ENCODE results near the gene POLR2L. TPM values are rescaled to one million over a fixed set of nuclear protein-coding genes. Genes with fewer than 3 reads are reported as not detected.

Gene POLR2L
- total and polyA plus RNA-seq, 5 donors from 2014 or later = 43.1 to 101 (median 74.3) TPM

DNA sequence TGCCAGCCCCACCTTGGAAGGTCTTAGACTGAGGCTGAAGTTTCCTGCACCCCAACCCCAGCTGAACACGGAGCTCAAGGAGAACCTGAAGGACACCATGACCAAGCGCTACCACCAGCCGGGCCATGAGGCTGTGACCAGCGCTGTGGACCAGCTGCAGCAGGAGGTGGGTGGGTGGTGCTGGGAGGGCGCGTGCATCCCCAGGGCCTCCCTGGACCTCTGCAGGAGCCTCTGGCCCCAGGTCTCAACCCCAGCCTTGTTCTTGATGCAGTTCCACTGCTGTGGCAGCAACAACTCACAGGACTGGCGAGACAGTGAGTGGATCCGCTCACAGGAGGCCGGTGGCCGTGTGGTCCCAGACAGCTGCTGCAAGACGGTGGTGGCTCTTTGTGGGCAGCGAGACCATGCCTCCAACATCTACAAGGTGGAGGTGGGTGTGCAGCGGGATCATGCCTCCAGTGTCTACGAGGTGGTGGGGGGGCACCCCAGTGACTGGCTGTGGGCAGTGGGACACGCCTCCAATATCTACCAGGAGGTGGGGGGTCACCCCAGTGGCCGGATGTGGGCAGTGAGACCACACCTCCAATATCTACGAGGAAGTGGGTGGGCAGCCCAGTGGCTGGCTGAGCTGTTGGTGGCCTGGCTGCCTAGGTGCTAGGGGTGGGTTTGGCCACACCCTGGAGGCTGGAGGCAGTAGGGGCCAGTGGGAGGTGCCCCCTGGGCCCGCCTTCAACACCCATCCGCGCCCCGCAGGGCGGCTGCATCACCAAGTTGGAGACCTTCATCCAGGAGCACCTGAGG is 4.9 kb downstream of the POLR2L start:
- H3K36me3 ChIP-seq (ENCODE audit: control insufficient read depth, insufficient read depth, low read length) = peaks cover 8% of the 10 kb centered on the region
- no peaks in the 10 kb centered on the region for H3K9me3 ChIP-seq (ENCODE audit: control insufficient read depth in 2 of 2, low read length in 2 of 2)
- Mint-ChIP-seq H3K36me3 (no peaks in the 10 kb centered on the region), H3K27me3 (no peaks in the 10 kb centered on the region), H3K9me3 (no peaks in the 10 kb centered on the region), H3K4me3 (no peak overlapping the region), H3K4me1 (peaks cover 0 to 27% (median 3%) of the 10 kb centered on the region in 4 donors), H3K27ac (peak overlapping the region in 1 of 3 donors; percentile 14)
- H3K27me3 ChIP-seq (ENCODE audit: control insufficient read depth, insufficient read depth, low read length) = no peaks in the 10 kb centered on the region
- ATAC-seq (ENCODE audit: low read depth in 2 of 2) (no peak), DNase-seq (no peak)
- no peak overlapping the region for H3K27ac ChIP-seq (ENCODE audit: insufficient read depth, low read length, poor library complexity, severe bottlenecking)
- H3K4me3 ChIP-seq (ENCODE audit: low read depth, low read length) = no peak overlapping the region
- H3K4me1 ChIP-seq (ENCODE audit: control insufficient read depth, insufficient read depth, low read length, poor library complexity, severe bottlenecking) = peaks cover 37% of the 10 kb centered on the region

DNA sequence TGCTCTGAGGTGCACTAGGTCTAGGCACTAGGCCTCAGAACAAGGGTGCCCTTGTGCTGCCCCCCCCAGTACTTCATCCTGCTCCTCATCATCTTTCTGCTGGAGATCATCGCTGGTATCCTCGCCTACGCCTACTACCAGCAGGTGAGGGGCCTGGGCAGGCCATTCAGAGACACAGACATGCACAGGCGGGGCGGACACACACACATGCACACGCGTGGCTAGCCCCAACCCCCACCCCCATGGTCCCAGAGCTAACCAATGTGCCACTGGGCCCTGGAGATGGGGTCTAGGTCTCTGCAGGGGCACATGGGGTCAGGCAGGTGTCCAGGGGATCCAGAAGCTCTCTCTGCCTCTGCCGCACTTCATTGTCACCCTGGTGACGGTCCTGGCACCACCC is 5.6 kb downstream of the POLR2L start:
- H3K27ac Mint-ChIP-seq = no peak overlapping the region
- H3K4me3 Mint-ChIP-seq = peak overlapping the region in 1 of 4 donors; percentile 10
- H3K36me3 Mint-ChIP-seq = no peaks in the 10 kb centered on the region
- Histone ChIP-seq H3K4me1 (ENCODE audit: control insufficient read depth, insufficient read depth, low read length, poor library complexity, severe bottlenecking) (peaks cover 37% of the 10 kb centered on the region), H3K36me3 (ENCODE audit: control insufficient read depth, insufficient read depth, low read length) (peaks cover 8% of the 10 kb centered on the region), H3K4me3 (ENCODE audit: low read depth, low read length) (no peak overlapping the region), H3K27ac (ENCODE audit: insufficient read depth, low read length, poor library complexity, severe bottlenecking) (no peak overlapping the region), H3K9me3 (ENCODE audit: control insufficient read depth in 2 of 2, low read length in 2 of 2) (no peaks in the 10 kb centered on the region), H3K27me3 (ENCODE audit: control insufficient read depth, insufficient read depth, low read length) (no peaks in the 10 kb centered on the region)
- peaks cover 3% of the 10 kb centered on the region for H3K27me3 Mint-ChIP-seq
- H3K9me3 Mint-ChIP-seq = no peaks in the 10 kb centered on the region
- H3K4me1 Mint-ChIP-seq = peaks cover 0 to 31% (median 3%) of the 10 kb centered on the region in 4 donors
- DNase-seq = no peak
- no peak for ATAC-seq (ENCODE audit: low read depth in 2 of 2)

GRCh38 chr11:836274-836673 is 6.1 kb downstream of the POLR2L start:
- Mint-ChIP-seq H3K9me3 (no peaks in the 10 kb centered on the region), H3K36me3 (no peaks in the 10 kb centered on the region), H3K4me3 (no peak overlapping the region), H3K4me1 (peaks cover 0 to 32% (median 3%) of the 10 kb centered on the region in 4 donors), H3K27me3 (peaks cover 7% of the 10 kb centered on the region), H3K27ac (peak overlapping the region in 1 of 3 donors; percentile 32)
- no peak overlapping the region for H3K27ac ChIP-seq (ENCODE audit: insufficient read depth, low read length, poor library complexity, severe bottlenecking)
- DNase-seq (no peak), ATAC-seq (ENCODE audit: low read depth in 2 of 2) (no peak)
- no peak overlapping the region for H3K4me3 ChIP-seq (ENCODE audit: low read depth, low read length)
- peaks cover 36% of the 10 kb centered on the region for H3K4me1 ChIP-seq (ENCODE audit: control insufficient read depth, insufficient read depth, low read length, poor library complexity, severe bottlenecking)
- no peaks in the 10 kb centered on the region for H3K27me3 ChIP-seq (ENCODE audit: control insufficient read depth, insufficient read depth, low read length)
- peaks cover 8% of the 10 kb centered on the region for H3K36me3 ChIP-seq (ENCODE audit: control insufficient read depth, insufficient read depth, low read length)
- no peaks in the 10 kb centered on the region for H3K9me3 ChIP-seq (ENCODE audit: control insufficient read depth in 2 of 2, low read length in 2 of 2)

- no peak overlapping the region for H3K27ac Mint-ChIP-seq
- H3K4me3 Mint-ChIP-seq = peak overlapping the region; percentile 75 to 83 (median 78)
- Histone ChIP-seq H3K36me3 (ENCODE audit: control insufficient read depth, insufficient read depth, low read length) (peaks cover 6% of the 10 kb centered on the region), H3K9me3 (ENCODE audit: control insufficient read depth in 2 of 2, low read length in 2 of 2) (no peaks in the 10 kb centered on the region), H3K4me3 (ENCODE audit: low read depth, low read length) (no peak overlapping the region), H3K27ac (ENCODE audit: insufficient read depth, low read length, poor library complexity, severe bottlenecking) (no peak overlapping the region), H3K4me1 (ENCODE audit: control insufficient read depth, insufficient read depth, low read length, poor library complexity, severe bottlenecking) (peaks cover 41% of the 10 kb centered on the region), H3K27me3 (ENCODE audit: control insufficient read depth, insufficient read depth, low read length) (no peaks in the 10 kb centered on the region)
- H3K27me3 Mint-ChIP-seq = peaks cover 10% of the 10 kb centered on the region
- H3K9me3 Mint-ChIP-seq = no peaks in the 10 kb centered on the region
- H3K36me3 Mint-ChIP-seq = no peaks in the 10 kb centered on the region
- ATAC-seq (ENCODE audit: low read depth in 2 of 2) (no peak), DNase-seq (no peak)
- H3K4me1 Mint-ChIP-seq = peaks cover 0 to 29% (median 0%) of the 10 kb centered on the region in 4 donors
These were observed 7.7 kb downstream of the POLR2L start for GRCh38 chr11:834371-835316.

GRCh38 chr11:833849-834311 is 8.4 kb downstream of the POLR2L start:
- no peak overlapping the region for H3K4me3 ChIP-seq (ENCODE audit: low read depth, low read length)
- H3K27ac ChIP-seq (ENCODE audit: insufficient read depth, low read length, poor library complexity, severe bottlenecking) = no peak overlapping the region
- no peaks in the 10 kb centered on the region for H3K27me3 ChIP-seq (ENCODE audit: control insufficient read depth, insufficient read depth, low read length)
- H3K4me3 Mint-ChIP-seq = peak overlapping the region; percentile 75 to 83 (median 78)
- peaks cover 0 to 34% (median 0%) of the 10 kb centered on the region in 4 donors for H3K4me1 Mint-ChIP-seq
- no peak overlapping the region for H3K27ac Mint-ChIP-seq
- H3K36me3 Mint-ChIP-seq = no peaks in the 10 kb centered on the region
- H3K27me3 Mint-ChIP-seq = peaks cover 17% of the 10 kb centered on the region
- peaks cover 6% of the 10 kb centered on the region for H3K36me3 ChIP-seq (ENCODE audit: control insufficient read depth, insufficient read depth, low read length)
- peaks cover 48% of the 10 kb centered on the region for H3K4me1 ChIP-seq (ENCODE audit: control insufficient read depth, insufficient read depth, low read length, poor library complexity, severe bottlenecking)
- DNase-seq (no peak), ATAC-seq (ENCODE audit: low read depth in 2 of 2) (no peak)
- H3K9me3 Mint-ChIP-seq = no peaks in the 10 kb centered on the region
- H3K9me3 ChIP-seq (ENCODE audit: control insufficient read depth in 2 of 2, low read length in 2 of 2) = no peaks in the 10 kb centered on the region

DNA sequence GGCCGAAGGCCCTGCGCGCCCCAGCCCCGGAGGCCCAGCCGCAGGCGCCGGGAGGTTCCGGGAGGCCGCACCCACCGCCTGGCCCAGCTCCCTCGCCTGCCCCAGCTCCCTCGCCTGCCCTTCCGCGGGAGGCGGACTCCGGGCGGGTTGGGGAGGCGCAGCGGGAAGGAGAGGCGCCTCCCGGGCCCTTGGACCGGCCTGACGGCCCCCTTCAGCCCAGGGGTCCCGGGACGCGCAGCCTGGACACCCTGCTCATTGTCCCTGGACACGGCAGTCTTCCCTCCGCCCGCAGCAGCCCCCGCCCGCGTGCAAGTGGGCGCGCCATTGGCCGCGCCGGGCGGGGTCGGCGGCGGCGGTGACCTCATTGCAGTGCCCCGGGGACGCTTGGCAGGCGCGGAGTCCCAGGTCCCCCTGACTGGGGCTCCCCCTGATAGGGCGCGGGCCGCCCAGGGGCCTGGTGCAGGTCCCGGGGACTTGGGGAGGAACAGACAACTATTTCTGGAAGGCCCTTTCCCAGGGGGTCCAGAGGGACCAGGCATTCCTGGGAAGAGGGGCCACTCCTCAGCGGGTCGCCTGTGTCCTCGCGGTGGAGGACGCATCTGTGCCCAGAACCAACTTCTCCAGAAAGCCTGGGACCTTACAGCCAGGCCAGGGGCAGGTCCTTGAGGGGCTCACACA is 9.1 kb downstream of the POLR2L start:
- DNase-seq = peak in 1 of 3 donors; percentile 39
- no peaks in the 10 kb centered on the region for H3K9me3 ChIP-seq (ENCODE audit: control insufficient read depth in 2 of 2, low read length in 2 of 2)
- H3K27ac ChIP-seq (ENCODE audit: insufficient read depth, low read length, poor library complexity, severe bottlenecking) = no peak overlapping the region
- Mint-ChIP-seq H3K27ac (no peak overlapping the region), H3K4me3 (peak overlapping the region in 2 of 4 donors; percentile 78), H3K9me3 (no peaks in the 10 kb centered on the region), H3K36me3 (no peaks in the 10 kb centered on the region), H3K4me1 (peaks cover 0 to 37% (median 1%) of the 10 kb centered on the region in 4 donors), H3K27me3 (peaks cover 23% of the 10 kb centered on the region)
- H3K27me3 ChIP-seq (ENCODE audit: control insufficient read depth, insufficient read depth, low read length) = no peaks in the 10 kb centered on the region
- peak; percentile 7 to 12 for ATAC-seq (ENCODE audit: low read depth in 2 of 2)
- no peaks in the 10 kb centered on the region for H3K36me3 ChIP-seq (ENCODE audit: control insufficient read depth, insufficient read depth, low read length)
- peaks cover 52% of the 10 kb centered on the region for H3K4me1 ChIP-seq (ENCODE audit: control insufficient read depth, insufficient read depth, low read length, poor library complexity, severe bottlenecking)
- H3K4me3 ChIP-seq (ENCODE audit: low read depth, low read length) = no peak overlapping the region

GRCh38 chr11:832529-833113 is 9.7 kb downstream of the POLR2L start, which contains the start of gene CD151:
Gene CD151, plus strand, starts transcription at chr11:832952. Its CDS starts 3,118 bp downstream, at chr11:836070.
- Mint-ChIP-seq H3K36me3 (no peaks in the 10 kb centered on the region), H3K4me1 (peaks cover 0 to 43% (median 5%) of the 10 kb centered on the region in 4 donors), H3K9me3 (no peaks in the 10 kb centered on the region), H3K27me3 (peaks cover 30% of the 10 kb centered on the region), H3K4me3 (peak within 1 kb of the TSS; percentile 75 to 78 (median 78)), H3K27ac (peak within 1 kb of the TSS in 1 of 3 donors; percentile 73)
- DNase-seq (peak in 2 of 3 donors; percentile 39 to 60), ATAC-seq (ENCODE audit: low read depth in 2 of 2) (peak; percentile 54)
- no peaks in the 10 kb centered on the region for H3K36me3 ChIP-seq (ENCODE audit: control insufficient read depth, insufficient read depth, low read length)
- H3K4me3 ChIP-seq (ENCODE audit: low read depth, low read length) = no peak within 1 kb of the TSS
- peaks cover 54% of the 10 kb centered on the region for H3K4me1 ChIP-seq (ENCODE audit: control insufficient read depth, insufficient read depth, low read length, poor library complexity, severe bottlenecking)
- H3K27ac ChIP-seq (ENCODE audit: insufficient read depth, low read length, poor library complexity, severe bottlenecking) = no peak within 1 kb of the TSS
- no peaks in the 10 kb centered on the region for H3K27me3 ChIP-seq (ENCODE audit: control insufficient read depth, insufficient read depth, low read length)
- no peaks in the 10 kb centered on the region for H3K9me3 ChIP-seq (ENCODE audit: control insufficient read depth in 2 of 2, low read length in 2 of 2)
